Thyroid gland (tissue), 4 donors: Measurements from ENCODE around the gene TUBB2B. TPM values are rescaled to one million over a fixed set of nuclear protein-coding genes. Genes with fewer than 3 reads are reported as not detected.
A peak's percentile ranks its signal among the peaks of the same experiment; 100 is the strongest.

Source experiments
- DNase-seq, 2 donors: peaks; one replicate each; pipeline ENCODE4 v3.0.0-alpha.2; 2019
- H3K27ac ChIP-seq, 3 donors: fragments of 200-600 bp; sonication (generic); 1 replicate in 2 of 3; 2 replicates in 1 of 3; pipeline ENCODE4 v1.5.1; 2016 to 2019; ENCODE audit warnings: mild to moderate bottlenecking in 1 of 3, moderate library complexity in 1 of 3
- H3K27me3 ChIP-seq: fragments of 200-600 bp; sonication (generic); one replicate; pipeline ENCODE4 v1.5.1; 2019
- H3K36me3 ChIP-seq, 2 donors: fragments of 200-600 bp; sonication (generic); one replicate each; pipeline ENCODE4 v1.5.1; 2016 to 2019
- H3K4me1 ChIP-seq, 2 donors: fragments of 200-600 bp; sonication (generic); one replicate each; pipeline ENCODE4 v1.5.1; 2017 to 2019
- H3K4me3 ChIP-seq, 3 donors: fragments of 200-600 bp; sonication (generic); replicated peaks in 1 of 3; 1 replicate in 2 of 3; 2 replicates in 1 of 3; pipeline ENCODE4 v1.5.1; 2016; ENCODE audit warnings: mild to moderate bottlenecking in 1 of 3
- H3K9me3 ChIP-seq: fragments of 200-600 bp; sonication (generic); one replicate; pipeline ENCODE4 v1.5.1; 2017
- POLR2A ChIP-seq, 2 donors: fragments of 450-650 bp; IDR thresholded peaks; one replicate each; pipeline ENCODE4 v1.6.1; 2017; ENCODE audit warnings: antibody characterized with exemption in 2 of 2, mild to moderate bottlenecking in 2 of 2, moderate library complexity in 1 of 2
- WGBS, 2 donors: methylation state at CpG; one replicate each; pipeline ENCODE4 v1.1.5; 2017; 5-methylcytosine and 5-hydroxymethylcytosine counted together
- intact Hi-C: fragments of 100-400 bp; cut with DNase I; formaldehyde crosslinking; loops from one replicate; pipeline ENCODE4 v1.15.1; 2023
- total RNA-seq, 4 donors: library from RNA; depleted of rRNA; stranded (reverse); fragments of >200 nt; gene quantifications; one replicate each; pipeline ENCODE4 v1.2.3, GENCODE V29; 2016
- TF ChIP-seq, protein P1 (sequence below), 6 experiments: fragments of 200-600 bp in 3 of 6; fragments of 450-650 bp in 3 of 6; sonication (generic) in 3 of 6; IDR thresholded peaks; one replicate each; pipeline ENCODE4 v1.5.1; 2016 to 2019; ENCODE audit warnings: antibody characterized with exemption in 6 of 6, mild to moderate bottlenecking in 2 of 6, inconsistent platforms in 1 of 6, moderate library complexity in 1 of 6

TUBB2B gene
- total RNA-seq, 4 donors from 2014 or later: 1.1 to 6.1 (median 3.5) TPM; not detected in 1

DNA sequence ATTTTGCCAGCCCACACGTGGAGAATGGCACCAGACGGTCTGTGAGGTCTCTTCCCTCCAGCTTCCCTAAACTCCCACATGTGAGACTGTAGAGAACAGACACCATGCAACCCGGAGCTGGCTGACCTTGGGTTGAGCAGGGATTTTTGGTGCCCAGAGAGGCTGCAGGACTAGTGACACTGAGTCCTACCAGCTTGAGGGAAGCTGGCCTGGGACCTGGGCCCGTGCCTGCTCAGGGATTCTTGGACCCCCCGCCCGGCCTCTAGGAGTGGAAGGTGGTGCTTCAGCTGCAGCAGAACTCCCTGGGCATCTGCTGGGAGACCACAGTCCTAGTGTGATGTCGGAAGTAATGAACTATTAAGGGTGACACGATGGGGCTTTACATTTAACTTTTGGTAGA lies 34.5 kb upstream of the TUBB2B start:
- no peak for DNase-seq
- peak overlapping the region; percentile 69 to 92 (median 75) for H3K27ac ChIP-seq
- TF ChIP-seq, protein P1, sequence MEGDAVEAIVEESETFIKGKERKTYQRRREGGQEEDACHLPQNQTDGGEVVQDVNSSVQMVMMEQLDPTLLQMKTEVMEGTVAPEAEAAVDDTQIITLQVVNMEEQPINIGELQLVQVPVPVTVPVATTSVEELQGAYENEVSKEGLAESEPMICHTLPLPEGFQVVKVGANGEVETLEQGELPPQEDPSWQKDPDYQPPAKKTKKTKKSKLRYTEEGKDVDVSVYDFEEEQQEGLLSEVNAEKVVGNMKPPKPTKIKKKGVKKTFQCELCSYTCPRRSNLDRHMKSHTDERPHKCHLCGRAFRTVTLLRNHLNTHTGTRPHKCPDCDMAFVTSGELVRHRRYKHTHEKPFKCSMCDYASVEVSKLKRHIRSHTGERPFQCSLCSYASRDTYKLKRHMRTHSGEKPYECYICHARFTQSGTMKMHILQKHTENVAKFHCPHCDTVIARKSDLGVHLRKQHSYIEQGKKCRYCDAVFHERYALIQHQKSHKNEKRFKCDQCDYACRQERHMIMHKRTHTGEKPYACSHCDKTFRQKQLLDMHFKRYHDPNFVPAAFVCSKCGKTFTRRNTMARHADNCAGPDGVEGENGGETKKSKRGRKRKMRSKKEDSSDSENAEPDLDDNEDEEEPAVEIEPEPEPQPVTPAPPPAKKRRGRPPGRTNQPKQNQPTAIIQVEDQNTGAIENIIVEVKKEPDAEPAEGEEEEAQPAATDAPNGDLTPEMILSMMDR (IDR thresholded peaks at IDR 0.05): no peak
- no peak for TF ChIP-seq POLR2A (IDR thresholded peaks at IDR 0.05)
- H3K9me3 ChIP-seq: no peaks in the 10 kb centered on the region
- peaks cover 0 to 8% of the 10 kb centered on the region in 2 donors for H3K36me3 ChIP-seq
- H3K4me1 ChIP-seq: peaks cover 25% of the 10 kb centered on the region in 2 donors
- H3K27me3 ChIP-seq: no peaks in the 10 kb centered on the region
- no peak overlapping the region for H3K4me3 ChIP-seq
- WGBS, 2 donors: 55 to 66% methylated on average over 8 of the region's 8 CpGs
- intact Hi-C loops: no loop called here

DNA sequence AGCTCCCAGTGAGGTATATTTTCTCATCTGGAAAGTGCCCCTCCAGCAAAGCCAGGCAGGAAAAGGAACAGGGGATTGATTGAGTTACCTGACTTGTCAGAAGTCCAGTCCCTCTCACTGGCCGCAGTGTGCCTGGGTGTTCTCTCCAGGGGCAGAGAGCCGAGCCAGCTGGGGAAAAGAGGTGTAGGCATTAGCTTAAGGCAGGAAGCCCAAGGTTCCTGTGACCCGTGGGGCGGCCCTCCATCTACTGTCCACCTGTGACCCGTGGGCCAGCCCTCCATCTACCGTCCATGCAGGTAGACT lies 34.0 kb upstream of the TUBB2B start:
- H3K4me3 ChIP-seq: no peak overlapping the region
- TF ChIP-seq POLR2A (IDR thresholded peaks at IDR 0.05): no peak
- TF ChIP-seq, protein P1 (IDR thresholded peaks at IDR 0.05): no peak

DNA sequence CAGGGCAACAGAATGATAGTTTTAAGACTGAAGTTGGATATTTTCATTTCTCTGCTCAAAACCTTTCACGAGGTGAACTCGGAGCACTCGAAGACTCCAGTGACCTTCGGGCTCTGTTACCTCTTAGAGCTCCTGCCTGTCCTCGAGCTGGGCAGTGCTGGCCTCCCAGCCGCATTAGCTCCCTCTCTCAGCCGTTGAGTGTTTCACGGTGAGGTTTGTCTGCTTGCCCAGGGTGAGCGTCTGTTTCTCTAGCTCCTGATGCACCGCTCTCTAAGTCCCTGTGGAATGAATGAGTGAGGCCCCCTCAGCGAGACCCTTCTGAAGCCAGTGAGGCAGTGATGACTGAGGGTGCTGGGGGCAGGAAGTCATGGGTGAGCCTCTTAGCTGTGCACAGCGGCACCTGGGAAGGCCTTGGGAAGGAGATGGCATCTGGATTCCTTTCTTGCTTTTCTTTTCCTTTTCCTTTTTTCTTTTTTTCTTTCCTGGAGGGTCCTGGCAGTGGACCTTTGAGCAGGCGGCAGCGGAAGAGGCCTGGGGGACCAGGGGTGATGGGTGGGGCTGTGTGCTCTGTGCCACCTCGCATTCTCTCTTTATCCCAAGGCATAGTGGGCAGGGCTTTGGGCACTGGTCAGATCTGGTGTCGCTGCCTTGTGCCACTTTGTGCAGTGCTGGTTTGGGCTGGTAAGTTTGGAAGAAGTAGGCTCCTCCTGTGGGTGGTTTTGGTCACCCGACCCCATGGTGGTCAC lies 33.5 kb upstream of the TUBB2B start:
- Histone ChIP-seq H3K27ac (peak overlapping the region; percentile 69 to 92 (median 75)), H3K4me1 (peaks cover 25% of the 10 kb centered on the region in 2 donors), H3K9me3 (no peaks in the 10 kb centered on the region), H3K27me3 (no peaks in the 10 kb centered on the region), H3K4me3 (no peak overlapping the region), H3K36me3 (peaks cover 0 to 8% of the 10 kb centered on the region in 2 donors)
- intact Hi-C loops: no loop called here
- peak; percentile 83 to 88 for DNase-seq
- 24 to 32% methylated on average over 17 of the region's 17 CpGs for WGBS, 2 donors
- TF ChIP-seq, protein P1 (IDR thresholded peaks at IDR 0.05): no peak
- TF ChIP-seq POLR2A (IDR thresholded peaks at IDR 0.05): peak in 1 of 2 donors; percentile 51

More for the DNA sequence above, 34.0 kb upstream of the TUBB2B start:
- peak overlapping the region; percentile 69 to 92 (median 75) for H3K27ac ChIP-seq
- H3K27me3 ChIP-seq: no peaks in the 10 kb centered on the region
- no peaks in the 10 kb centered on the region for H3K9me3 ChIP-seq
- WGBS, 2 donors: 39 to 48% methylated on average over 4 to 6 of the region's 6 CpGs
- DNase-seq: peak in 1 of 2 donors; percentile 43
- peaks cover 25% of the 10 kb centered on the region in 2 donors for H3K4me1 ChIP-seq
- intact Hi-C loops: no loop called here
- peaks cover 0 to 8% of the 10 kb centered on the region in 2 donors for H3K36me3 ChIP-seq

DNA sequence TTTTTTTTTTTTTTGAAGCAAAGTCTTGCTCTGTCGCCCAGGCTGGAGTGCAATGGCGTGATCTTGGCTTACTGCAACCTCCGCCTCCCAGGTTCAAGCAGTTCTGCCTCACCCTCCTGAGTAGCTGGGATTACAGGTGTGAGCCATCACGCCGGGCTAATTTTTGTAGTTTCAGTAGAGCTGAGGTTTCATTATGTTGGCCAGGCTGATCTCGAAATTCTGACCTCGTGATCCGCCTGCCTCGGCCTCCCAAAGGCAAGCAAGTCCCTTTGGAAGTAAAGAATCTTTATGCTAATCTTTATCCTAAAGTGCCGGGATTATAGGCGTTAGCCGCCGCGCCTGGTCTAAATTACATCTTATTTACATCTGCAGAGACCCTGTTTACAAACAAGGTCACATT lies 32.8 kb upstream of the TUBB2B start:
- WGBS, 2 donors: 47 to 62% methylated on average over 14 of the region's 14 CpGs

More for the DNA sequence above, 32.8 kb upstream of the TUBB2B start:
- TF ChIP-seq POLR2A (IDR thresholded peaks at IDR 0.05): no peak
- TF ChIP-seq, protein P1 (IDR thresholded peaks at IDR 0.05): no peak
- H3K9me3 ChIP-seq: no peaks in the 10 kb centered on the region
- H3K4me1 ChIP-seq: peaks cover 25% of the 10 kb centered on the region in 2 donors
- intact Hi-C loops: no loop called here
- peaks cover 0 to 8% of the 10 kb centered on the region in 2 donors for H3K36me3 ChIP-seq
- H3K4me3 ChIP-seq: no peak overlapping the region
- DNase-seq: peak; percentile 31 to 35
- H3K27ac ChIP-seq: peak overlapping the region; percentile 69 to 92 (median 75)
- H3K27me3 ChIP-seq: no peaks in the 10 kb centered on the region
